ENCODE measurements around the gene ZNF829. TPM values are rescaled to one million over a fixed set of nuclear protein-coding genes. Genes with fewer than 3 reads are reported as not detected.

The ZNF829 gene
- total RNA-seq, 4 donors from 2014 or later = 0.20 to 1.9 (median 1.7) TPM

GRCh38 chr19:36851898-36852297 is 64.2 kb downstream of the ZNF829 start:
- no peak overlapping the region for H3K27ac ChIP-seq
- H3K4me1 ChIP-seq = peaks cover 3 to 17% (median 10%) of the 10 kb centered on the region in 4 donors
- H3K36me3 ChIP-seq = peaks cover 0 to 41% (median 16%) of the 10 kb centered on the region in 4 donors
- in situ Hi-C loops (cut with MboI; ENCODE audit: low pct_ligation_motif_present in 1 of 4, low pct_unique_long_range_greater_than_20kb in 1 of 4, low sequenced_read_pairs in 3 of 4) (no loop called here), intact Hi-C loops (cut with DNase I; ENCODE audit: low total_unique reads) (no loop called here)
- no peaks in the 10 kb centered on the region for H3K27me3 ChIP-seq
- H3K4me3 ChIP-seq = no peak overlapping the region
- no peak for DNase-seq
- WGBS, 2 donors (ENCODE audit: low coverage in 1 of 2) = 90 to 99% methylated on average over 2 to 3 of the region's 3 CpGs
- TF ChIP-seq CTCF (IDR thresholded peaks at IDR 0.05) (no peak), EP300 (IDR thresholded peaks at IDR 0.05; ENCODE audit: low read depth) (no peak), POLR2AphosphoS5 (IDR thresholded peaks at IDR 0.05) (no peak), POLR2A (IDR thresholded peaks at IDR 0.05) (no peak)
- H3K9me3 ChIP-seq = peaks cover 26% of the 10 kb centered on the region in 2 donors

GRCh38 chr19:36850559-36851442 is 65.3 kb downstream of the ZNF829 start, which contains the start of gene ZNF345:
Gene ZNF345 (plus strand): TSS chr19:36850876. CDS start chr19:36876831, 25,955 bp downstream.
- peak in 1 of 3 donors; percentile 28 for TF ChIP-seq POLR2AphosphoS5 (IDR thresholded peaks at IDR 0.05)
- TF ChIP-seq POLR2A (IDR thresholded peaks at IDR 0.05) = peak; percentile 44
- no peak for TF ChIP-seq EP300 (IDR thresholded peaks at IDR 0.05; ENCODE audit: low read depth)
- TF ChIP-seq CTCF (IDR thresholded peaks at IDR 0.05) = no peak
- Histone ChIP-seq H3K27ac (peak within 1 kb of the TSS; percentile 88 to 93 (median 92)), H3K36me3 (peaks cover 0 to 30% (median 11%) of the 10 kb centered on the region in 4 donors), H3K4me3 (peak within 1 kb of the TSS; percentile 56 to 87 (median 74)), H3K4me1 (peaks cover 3 to 17% (median 10%) of the 10 kb centered on the region in 4 donors), H3K9me3 (peaks cover 15 to 16% of the 10 kb centered on the region in 2 donors), H3K27me3 (no peaks in the 10 kb centered on the region)
- in situ Hi-C loops (cut with MboI; ENCODE audit: low pct_ligation_motif_present in 1 of 4, low pct_unique_long_range_greater_than_20kb in 1 of 4, low sequenced_read_pairs in 3 of 4) = no loop called here
- WGBS, 2 donors (ENCODE audit: low coverage in 1 of 2) = 0% methylated on average over 7 to 38 of the region's 43 CpGs
- DNase-seq = peak; percentile 90
- intact Hi-C loops (cut with DNase I; ENCODE audit: low total_unique reads) = no loop called here

- H3K27me3 ChIP-seq = no peaks in the 10 kb centered on the region
- peaks cover 3 to 17% (median 10%) of the 10 kb centered on the region in 4 donors for H3K4me1 ChIP-seq
- intact Hi-C loops (cut with DNase I; ENCODE audit: low total_unique reads) = no loop called here
- peak; percentile 93 for DNase-seq
- TF ChIP-seq EP300 (IDR thresholded peaks at IDR 0.05; ENCODE audit: low read depth) = no peak
- TF ChIP-seq CTCF (IDR thresholded peaks at IDR 0.05) = no peak
- peak; percentile 52 for TF ChIP-seq POLR2A (IDR thresholded peaks at IDR 0.05)
- TF ChIP-seq POLR2AphosphoS5 (IDR thresholded peaks at IDR 0.05) = peak; percentile 16 to 36 (median 17)
- 0 to 3% methylated on average over 1 to 36 of the region's 36 CpGs for WGBS, 2 donors (ENCODE audit: low coverage in 1 of 2)
- in situ Hi-C loops (cut with MboI; ENCODE audit: low pct_ligation_motif_present in 1 of 4, low pct_unique_long_range_greater_than_20kb in 1 of 4, low sequenced_read_pairs in 3 of 4) = no loop called here
- peaks cover 11 to 12% of the 10 kb centered on the region in 2 donors for H3K9me3 ChIP-seq
- peak overlapping the region; percentile 56 to 87 (median 74) for H3K4me3 ChIP-seq
- peak overlapping the region; percentile 88 to 93 (median 92) for H3K27ac ChIP-seq
- peaks cover 0 to 22% (median 7%) of the 10 kb centered on the region in 4 donors for H3K36me3 ChIP-seq
Measured at GRCh38 chr19:36849701-36850558, 66.2 kb downstream of the ZNF829 start.
